ENCODE measurements around the gene COL4A3.

The COL4A3 gene

GRCh38 chr2:227117852-227118251 lies 46.6 kb upstream of the COL4A3 start:
- H2AFZ ChIP-seq (ENCODE audit: low read length) = no peak overlapping the region
- no peak overlapping the region for H3K4me2 ChIP-seq (ENCODE audit: low read length)
- no peaks in the 10 kb centered on the region for H4K20me1 ChIP-seq (ENCODE audit: insufficient read depth, low read length)
- H3K4me1 ChIP-seq (ENCODE audit: insufficient read depth, low read length, severe bottlenecking) = no peaks in the 10 kb centered on the region
- H3K4me3 ChIP-seq (ENCODE audit: low read depth, low read length, poor library complexity, severe bottlenecking) = no peak overlapping the region
- no peaks in the 10 kb centered on the region for H3K79me2 ChIP-seq (ENCODE audit: insufficient read depth, low read length)
- H3K27ac ChIP-seq (ENCODE audit: low read depth, low read length, poor library complexity, severe bottlenecking) = no peak overlapping the region
- no peaks in the 10 kb centered on the region for H3K27me3 ChIP-seq (ENCODE audit: insufficient read depth, low read length)
- no peaks in the 10 kb centered on the region for H3K9me2 ChIP-seq (ENCODE audit: low read depth, low read length)
- no peak for TF ChIP-seq CTCF (IDR thresholded peaks at IDR 0.05; ENCODE audit: low read length)
- no peak for TF ChIP-seq EZH2 (IDR thresholded peaks at IDR 0.05; ENCODE audit: borderline replicate concordance, low read length)
- no peaks in the 10 kb centered on the region for H3K9me3 ChIP-seq (ENCODE audit: low read length)
- peaks cover 29% of the 10 kb centered on the region; the same call in 1 of the 2 replicates for H3K36me3 ChIP-seq (ENCODE audit: insufficient read depth, low read length)
- H3F3A ChIP-seq (ENCODE audit: insufficient read depth, low read length) = no peaks in the 10 kb centered on the region
- no peak overlapping the region for H3K9ac ChIP-seq (ENCODE audit: low read length)

GRCh38 chr2:227118353-227118752 lies 46.1 kb upstream of the COL4A3 start:
- H3K27ac ChIP-seq (ENCODE audit: low read depth, low read length, poor library complexity, severe bottlenecking) = no peak overlapping the region
- no peaks in the 10 kb centered on the region for H3K4me1 ChIP-seq (ENCODE audit: insufficient read depth, low read length, severe bottlenecking)
- H3K79me2 ChIP-seq (ENCODE audit: insufficient read depth, low read length) = no peaks in the 10 kb centered on the region
- H2AFZ ChIP-seq (ENCODE audit: low read length) = no peak overlapping the region
- H3K9ac ChIP-seq (ENCODE audit: low read length) = no peak overlapping the region
- H3K4me3 ChIP-seq (ENCODE audit: low read depth, low read length, poor library complexity, severe bottlenecking) = no peak overlapping the region
- no peaks in the 10 kb centered on the region for H3F3A ChIP-seq (ENCODE audit: insufficient read depth, low read length)
- H3K4me2 ChIP-seq (ENCODE audit: low read length) = no peak overlapping the region
- H3K27me3 ChIP-seq (ENCODE audit: insufficient read depth, low read length) = no peaks in the 10 kb centered on the region
- H3K9me3 ChIP-seq (ENCODE audit: low read length) = no peaks in the 10 kb centered on the region
- no peaks in the 10 kb centered on the region for H4K20me1 ChIP-seq (ENCODE audit: insufficient read depth, low read length)
- peaks cover 28% of the 10 kb centered on the region; the same call in 1 of the 2 replicates for H3K36me3 ChIP-seq (ENCODE audit: insufficient read depth, low read length)
- H3K9me2 ChIP-seq (ENCODE audit: low read depth, low read length) = no peaks in the 10 kb centered on the region
- no peak for TF ChIP-seq CTCF (IDR thresholded peaks at IDR 0.05; ENCODE audit: low read length)
- no peak for TF ChIP-seq EZH2 (IDR thresholded peaks at IDR 0.05; ENCODE audit: borderline replicate concordance, low read length)

GRCh38 chr2:227123697-227124096 lies 40.7 kb upstream of the COL4A3 start:
- no peaks in the 10 kb centered on the region for H4K20me1 ChIP-seq (ENCODE audit: insufficient read depth, low read length)
- H3F3A ChIP-seq (ENCODE audit: insufficient read depth, low read length) = no peaks in the 10 kb centered on the region
- no peak overlapping the region for H3K27ac ChIP-seq (ENCODE audit: low read depth, low read length, poor library complexity, severe bottlenecking)
- no peaks in the 10 kb centered on the region for H3K27me3 ChIP-seq (ENCODE audit: insufficient read depth, low read length)
- H3K9me2 ChIP-seq (ENCODE audit: low read depth, low read length) = no peaks in the 10 kb centered on the region
- no peak overlapping the region for H3K4me3 ChIP-seq (ENCODE audit: low read depth, low read length, poor library complexity, severe bottlenecking)
- peaks cover 9% of the 10 kb centered on the region; the same call in 1 of the 2 replicates for H3K36me3 ChIP-seq (ENCODE audit: insufficient read depth, low read length)
- no peak overlapping the region for H2AFZ ChIP-seq (ENCODE audit: low read length)
- no peaks in the 10 kb centered on the region for H3K9me3 ChIP-seq (ENCODE audit: low read length)
- H3K9ac ChIP-seq (ENCODE audit: low read length) = no peak overlapping the region
- TF ChIP-seq EZH2 (IDR thresholded peaks at IDR 0.05; ENCODE audit: borderline replicate concordance, low read length) (no peak), CTCF (IDR thresholded peaks at IDR 0.05; ENCODE audit: low read length) (no peak)
- no peaks in the 10 kb centered on the region for H3K79me2 ChIP-seq (ENCODE audit: insufficient read depth, low read length)
- H3K4me1 ChIP-seq (ENCODE audit: insufficient read depth, low read length, severe bottlenecking) = no peaks in the 10 kb centered on the region
- no peak overlapping the region for H3K4me2 ChIP-seq (ENCODE audit: low read length)

Measured in OCI-LY1 (cell line).